OCI-LY1 (cell line): Measurements from ENCODE around the gene ESF1.

Experiments
- H2AFZ ChIP-seq: fragments of 200-600 bp; sonication (generic), shearing (Covaris generic); 2 replicates; pipeline ENCODE4 v1.6.0; 2014; ENCODE audit warnings: antibody characterized with exemption, mild to moderate bottlenecking, low read length
- H3F3A ChIP-seq: fragments of 200-600 bp; sonication (generic), shearing (Covaris generic); 2 replicates; pipeline ENCODE4 v1.6.0; 2014; ENCODE audit warnings: mild to moderate bottlenecking, antibody characterized with exemption, low read length, moderate library complexity; ENCODE audit not compliant: insufficient read depth
- H3K27ac ChIP-seq: fragments of 200-600 bp; sonication (generic); 2 replicates; pipeline ENCODE4 v1.5.1; 2014; ENCODE audit warnings: low read length, mixed run types, mild to moderate bottlenecking, low read depth; ENCODE audit not compliant: poor library complexity, severe bottlenecking
- H3K27me3 ChIP-seq: fragments of 200-600 bp; sonication (generic); 2 replicates; pipeline ENCODE4 v1.6.0; 2014; ENCODE audit warnings: antibody characterized with exemption, mild to moderate bottlenecking, low read length, moderate library complexity; ENCODE audit not compliant: insufficient read depth
- H3K36me3 ChIP-seq: fragments of 200-600 bp; sonication (generic); 2 replicates; pipeline ENCODE4 v1.6.1; 2014; ENCODE audit warnings: mild to moderate bottlenecking, antibody characterized with exemption, low read length, moderate library complexity, mixed read lengths; ENCODE audit not compliant: insufficient read depth
- H3K4me1 ChIP-seq: fragments of 200-600 bp; sonication (generic); 2 replicates; pipeline ENCODE4 v1.5.1; 2014; ENCODE audit warnings: mild to moderate bottlenecking, low read length, moderate library complexity; ENCODE audit not compliant: insufficient read depth, severe bottlenecking
- H3K4me2 ChIP-seq: fragments of 200-600 bp; sonication (generic), shearing (Covaris generic); 2 replicates; pipeline ENCODE4 v1.6.1; 2014; ENCODE audit warnings: low read length
- H3K4me3 ChIP-seq: fragments of 200-600 bp; sonication (generic); 2 replicates; pipeline ENCODE4 v1.5.1; 2014; ENCODE audit warnings: low read length, low read depth, mild to moderate bottlenecking, mixed read lengths; ENCODE audit not compliant: poor library complexity, severe bottlenecking
- H3K79me2 ChIP-seq: fragments of 200-600 bp; shearing (Covaris generic); 2 replicates; pipeline ENCODE4 v1.6.1; 2016; ENCODE audit warnings: mixed run types, low read length, mixed read lengths; ENCODE audit not compliant: insufficient read depth
- H3K9ac ChIP-seq: fragments of 200-600 bp; sonication (generic), shearing (Covaris generic); 2 replicates; pipeline ENCODE4 v1.6.1; 2014; ENCODE audit warnings: mild to moderate bottlenecking, low read length, mixed read lengths
- H3K9me2 ChIP-seq: fragments of 200-600 bp; sonication (generic), shearing (Covaris generic); 2 replicates; pipeline ENCODE4 v1.6.1; 2014; ENCODE audit warnings: low read depth, mild to moderate bottlenecking, low read length, mixed read lengths
- H3K9me3 ChIP-seq: fragments of 200-600 bp; shearing (Covaris generic); 2 replicates; pipeline ENCODE4 v1.6.1; 2014; ENCODE audit warnings: low read length, mixed read lengths
- H4K20me1 ChIP-seq: fragments of 200-600 bp; sonication (generic), shearing (Covaris generic); 2 replicates; pipeline ENCODE4 v1.6.0; 2016; ENCODE audit warnings: mild to moderate bottlenecking, low read length; ENCODE audit not compliant: insufficient read depth
- EZH2 ChIP-seq: fragments of 200-600 bp; sonication (generic), shearing (Covaris generic); IDR thresholded peaks from 2 replicates; pipeline ENCODE4 v1.8.0; 2017; ENCODE audit warnings: borderline replicate concordance, mixed run types, mild to moderate bottlenecking, antibody characterized with exemption, low read length, moderate library complexity, mixed read lengths
- TF ChIP-seq, protein P1 (sequence below): fragments of 200-600 bp; sonication (generic), shearing (Covaris generic); IDR thresholded peaks from 2 replicates; pipeline ENCODE4 v1.5.1; 2017; ENCODE audit warnings: mild to moderate bottlenecking, antibody characterized with exemption, low read length, moderate library complexity, mixed read lengths

ESF1 gene

DNA sequence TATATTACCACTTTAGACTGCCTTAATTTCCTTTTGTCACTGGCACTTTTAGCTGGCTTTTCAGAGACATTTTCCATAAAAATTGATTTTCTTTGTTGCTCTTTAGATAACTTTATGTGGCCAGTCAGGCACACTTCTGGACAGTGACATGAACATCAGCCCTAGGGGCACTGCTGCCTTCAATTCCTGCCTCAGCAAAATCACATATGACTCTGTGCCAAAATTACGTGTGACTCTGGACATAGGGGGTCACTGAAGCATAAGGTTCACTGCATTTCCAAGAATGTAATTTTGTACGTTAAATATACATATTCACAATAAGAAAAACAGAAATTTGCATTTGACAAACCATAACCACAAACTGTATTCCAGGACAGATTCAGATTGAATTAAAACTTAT is 66.5 kb downstream of the ESF1 start:
- Histone ChIP-seq H3K36me3 (peaks cover 61% of the 10 kb centered on the region), H3K4me2 (no peak overlapping the region), H3K27me3 (no peaks in the 10 kb centered on the region), H3F3A (no peaks in the 10 kb centered on the region), H3K4me1 (no peaks in the 10 kb centered on the region), H3K9ac (no peak overlapping the region), H3K4me3 (no peak overlapping the region), H3K9me3 (no peaks in the 10 kb centered on the region), H2AFZ (no peak overlapping the region), H4K20me1 (no peaks in the 10 kb centered on the region), H3K9me2 (no peaks in the 10 kb centered on the region), H3K79me2 (no peaks in the 10 kb centered on the region), H3K27ac (no peak overlapping the region)
- TF ChIP-seq EZH2 = no peak
- TF ChIP-seq, protein P1, sequence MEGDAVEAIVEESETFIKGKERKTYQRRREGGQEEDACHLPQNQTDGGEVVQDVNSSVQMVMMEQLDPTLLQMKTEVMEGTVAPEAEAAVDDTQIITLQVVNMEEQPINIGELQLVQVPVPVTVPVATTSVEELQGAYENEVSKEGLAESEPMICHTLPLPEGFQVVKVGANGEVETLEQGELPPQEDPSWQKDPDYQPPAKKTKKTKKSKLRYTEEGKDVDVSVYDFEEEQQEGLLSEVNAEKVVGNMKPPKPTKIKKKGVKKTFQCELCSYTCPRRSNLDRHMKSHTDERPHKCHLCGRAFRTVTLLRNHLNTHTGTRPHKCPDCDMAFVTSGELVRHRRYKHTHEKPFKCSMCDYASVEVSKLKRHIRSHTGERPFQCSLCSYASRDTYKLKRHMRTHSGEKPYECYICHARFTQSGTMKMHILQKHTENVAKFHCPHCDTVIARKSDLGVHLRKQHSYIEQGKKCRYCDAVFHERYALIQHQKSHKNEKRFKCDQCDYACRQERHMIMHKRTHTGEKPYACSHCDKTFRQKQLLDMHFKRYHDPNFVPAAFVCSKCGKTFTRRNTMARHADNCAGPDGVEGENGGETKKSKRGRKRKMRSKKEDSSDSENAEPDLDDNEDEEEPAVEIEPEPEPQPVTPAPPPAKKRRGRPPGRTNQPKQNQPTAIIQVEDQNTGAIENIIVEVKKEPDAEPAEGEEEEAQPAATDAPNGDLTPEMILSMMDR = no peak

DNA sequence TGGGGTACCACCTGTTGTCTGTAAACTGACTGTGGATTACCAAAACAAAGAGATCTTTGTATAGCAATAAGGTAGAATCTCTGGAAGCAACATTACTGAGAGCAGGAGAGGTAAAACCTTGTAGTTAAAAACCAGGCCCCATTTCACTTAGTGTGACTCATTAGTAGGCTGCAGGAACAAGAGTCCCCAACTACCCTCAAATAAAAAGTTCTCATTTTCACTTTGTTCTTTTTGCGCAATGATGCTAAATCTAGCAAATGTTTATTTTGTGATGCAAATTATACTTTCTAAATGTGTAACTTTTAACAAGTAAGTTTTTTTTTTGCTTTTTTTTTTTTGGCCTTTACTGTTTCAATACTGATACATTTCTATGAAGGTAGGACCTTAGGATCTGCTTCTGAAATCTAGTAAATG is 67.1 kb downstream of the ESF1 start:
- Histone ChIP-seq H3K79me2 (no peaks in the 10 kb centered on the region), H3K4me1 (no peaks in the 10 kb centered on the region), H3K27me3 (no peaks in the 10 kb centered on the region), H3K9ac (no peak overlapping the region), H3K27ac (no peak overlapping the region), H4K20me1 (no peaks in the 10 kb centered on the region), H3K36me3 (peaks cover 61% of the 10 kb centered on the region), H2AFZ (no peak overlapping the region), H3K4me3 (no peak overlapping the region), H3K4me2 (no peak overlapping the region), H3F3A (no peaks in the 10 kb centered on the region), H3K9me2 (no peaks in the 10 kb centered on the region), H3K9me3 (no peaks in the 10 kb centered on the region)
- TF ChIP-seq EZH2 = no peak
- TF ChIP-seq, protein P1 = no peak

- Histone ChIP-seq H3K27me3 (no peaks in the 10 kb centered on the region), H3K4me2 (no peak overlapping the region), H3K36me3 (peaks cover 57% of the 10 kb centered on the region), H3K9me3 (no peaks in the 10 kb centered on the region), H3K4me3 (no peak overlapping the region), H3K9me2 (no peaks in the 10 kb centered on the region), H3K79me2 (no peaks in the 10 kb centered on the region), H3K4me1 (no peaks in the 10 kb centered on the region), H3F3A (no peaks in the 10 kb centered on the region), H3K9ac (no peak overlapping the region), H3K27ac (no peak overlapping the region), H2AFZ (no peak overlapping the region), H4K20me1 (no peaks in the 10 kb centered on the region)
- TF ChIP-seq, protein P1 = no peak
- no peak for TF ChIP-seq EZH2
These were observed 69.5 kb downstream of the ESF1 start for GRCh38 chr20:13715171-13715570.
